Inferior parietal cortex (tissue), 1 donor: ENCODE results near the gene FHOD3.
A peak's percentile ranks its signal among the peaks of the same experiment; 100 is the strongest.

ENCODE experiments used
- DNase-seq: peaks from one replicate; pipeline ENCODE4 v3.0.0-alpha.2; 2016; ENCODE audit errors: extremely low spot score

The FHOD3 gene

DNA sequence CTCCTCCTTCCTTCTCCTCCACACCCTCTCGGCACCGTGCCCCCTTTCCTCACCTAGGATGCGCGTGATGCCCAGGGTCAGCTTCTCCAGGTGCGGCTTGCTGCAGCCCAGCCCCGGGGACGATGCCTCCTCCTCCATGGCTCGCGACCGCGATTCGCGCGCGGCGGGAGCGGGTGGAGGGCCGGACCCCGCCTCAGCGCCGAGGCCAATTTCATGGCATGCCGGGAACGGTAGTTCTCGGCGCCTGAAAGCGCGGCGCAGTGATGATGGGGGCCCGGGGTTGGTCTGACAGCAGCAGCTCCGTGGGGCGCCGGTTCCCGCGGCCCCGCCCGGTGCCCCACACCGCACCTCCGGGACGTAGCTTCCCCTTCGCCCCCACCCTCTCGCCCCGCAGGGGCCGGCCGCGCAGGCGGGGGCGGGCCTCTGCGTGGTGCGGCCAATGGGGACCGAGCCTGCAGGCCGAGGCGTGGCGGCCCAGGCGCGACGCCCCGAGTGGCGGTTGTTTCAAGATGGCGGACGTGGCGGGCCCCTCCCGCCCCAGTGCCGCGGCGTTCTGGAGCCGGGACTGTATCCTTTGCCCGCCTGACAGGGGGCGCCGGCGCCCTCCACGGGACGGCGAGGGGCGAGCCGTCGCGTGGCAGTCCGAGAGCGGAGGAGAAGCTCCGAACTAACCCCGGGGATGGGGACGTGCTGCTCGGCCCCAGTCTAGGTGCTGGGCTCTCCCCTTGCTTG is 531.3 kb downstream of the FHOD3 start, which contains the start of the genes KIAA1328 and TPGS2:
Gene KIAA1328 (plus strand): TSS at position 498 of the 732 bp plus-strand sequence. CDS start 12 bp downstream, at position 510.
Gene TPGS2 (minus strand): TSS at position 373 of the 732 bp plus-strand sequence. CDS start 235 bp downstream, at position 138.
- peak; percentile 87 for DNase-seq
